GM21367 (cell line): Measurements from ENCODE around the gene DLX2.
"Not testable (repeated sequence)": the region's sequence is repeated elsewhere in the genome, so short reads cannot be mapped to it uniquely, and the experiment has no call there.

Experiments used
- ATAC-seq: cut with Tn5 transposase; IDR thresholded peaks from one replicate; pipeline ENCODE4 v1.9.1; 2021; ENCODE audit not compliant: unreplicated experiment

Gene DLX2

DNA sequence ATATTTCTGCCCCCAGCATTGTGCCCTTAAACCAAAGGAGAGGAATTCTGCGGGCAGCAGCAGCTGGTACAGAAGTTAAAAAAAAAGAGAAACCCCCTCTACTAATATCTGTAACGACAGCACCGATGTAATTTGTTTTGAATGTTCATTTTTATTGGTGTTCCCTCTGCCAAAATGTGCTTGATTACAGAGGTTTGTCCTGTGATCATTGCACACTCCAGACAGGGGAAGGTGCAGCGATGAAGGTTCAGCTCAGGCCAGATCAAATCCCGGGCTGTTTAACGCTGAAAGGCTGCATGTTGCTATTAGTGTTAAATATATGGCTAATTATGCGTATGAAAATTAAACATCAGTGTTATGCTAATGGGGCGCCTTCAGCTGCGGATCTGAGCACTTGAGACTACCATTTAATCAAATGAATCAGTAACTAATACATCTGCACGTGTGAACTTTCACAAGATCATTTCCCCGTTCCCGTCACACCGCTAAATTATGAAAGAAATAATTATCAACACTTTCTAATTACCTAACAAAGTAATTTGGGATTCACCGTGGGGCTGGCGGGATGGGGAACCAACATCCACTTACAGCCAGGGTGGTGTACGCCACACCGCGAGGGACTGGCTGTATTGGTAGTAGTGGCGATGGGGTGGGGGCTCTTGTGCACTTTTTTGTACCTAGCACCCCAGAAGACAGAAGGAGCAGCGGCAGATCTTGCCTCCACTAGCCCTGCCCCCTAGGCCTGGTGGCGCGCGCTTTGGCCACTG, 18.9 kb downstream of the DLX2 start:
- no peak for ATAC-seq

DNA sequence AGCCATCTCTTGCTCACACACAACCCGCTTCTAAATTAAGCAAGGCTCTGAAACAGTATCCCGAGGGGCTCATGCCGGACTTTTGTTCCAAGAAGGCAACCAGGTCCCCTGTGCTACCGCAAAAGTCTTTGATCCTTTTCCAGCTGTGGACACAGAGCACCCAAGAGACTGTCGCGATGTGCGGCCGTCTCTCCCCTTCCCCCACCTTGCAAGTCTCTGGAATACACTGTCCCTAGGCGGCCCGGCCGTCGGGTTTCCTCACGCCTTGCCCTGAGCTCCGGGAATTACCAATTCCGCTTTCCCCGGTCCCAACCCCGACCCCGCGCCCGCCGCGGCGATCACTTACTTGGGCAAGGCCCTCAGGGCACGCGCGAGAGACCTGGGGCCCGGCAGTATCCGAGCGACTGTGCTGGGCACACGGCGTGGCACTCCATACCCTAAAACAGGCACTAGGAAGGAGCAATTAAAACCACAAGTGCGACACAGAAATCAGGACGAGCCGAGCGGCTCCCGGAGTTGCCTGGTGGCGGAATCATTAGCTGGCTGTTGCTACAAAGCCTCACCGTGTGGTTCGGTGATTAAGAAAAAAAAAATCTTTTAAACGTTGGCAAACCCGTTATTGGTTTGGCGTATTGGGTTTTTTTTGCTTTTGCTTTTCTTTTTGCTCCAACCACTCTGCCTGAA, 19.6 kb downstream of the DLX2 start:
- ATAC-seq: no peak

DNA sequence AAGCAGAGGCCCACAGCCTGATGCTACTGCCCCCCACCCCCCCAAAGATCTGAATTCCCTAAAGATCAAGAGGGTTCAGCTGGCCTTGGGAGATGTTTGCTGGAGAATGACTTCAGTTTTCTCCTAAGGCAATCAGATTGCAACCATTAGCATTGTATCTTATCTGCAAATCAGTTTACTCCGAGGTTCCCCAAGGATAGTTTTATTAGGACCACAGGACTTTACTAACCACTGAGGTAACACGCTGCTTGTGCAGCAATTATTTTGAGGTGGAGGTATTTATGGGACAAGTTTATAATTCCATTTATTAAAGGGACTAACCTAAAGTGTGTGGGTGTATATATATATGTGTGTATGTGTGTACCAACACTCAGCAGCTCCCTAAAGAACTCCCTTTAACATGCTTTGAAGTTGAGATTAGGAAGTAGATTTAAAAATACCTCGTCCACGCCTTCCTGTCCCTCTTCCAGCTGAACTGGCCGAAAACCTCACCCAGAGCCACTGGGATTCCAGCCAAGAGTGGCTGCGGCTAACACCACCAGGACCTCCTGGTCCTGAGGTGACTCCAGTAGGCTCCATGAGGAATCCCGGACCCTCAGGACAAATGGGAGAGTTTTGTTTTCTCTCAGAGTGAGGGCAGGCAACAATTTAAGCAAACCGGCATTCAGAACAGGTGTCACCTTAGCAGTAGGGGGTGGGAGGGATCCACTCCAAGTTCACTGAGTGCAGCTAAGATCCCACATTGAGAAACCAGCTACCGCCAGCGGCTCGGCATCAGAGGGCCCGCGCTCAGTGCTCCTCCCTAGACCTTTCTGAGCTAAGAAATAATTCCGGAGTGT, 20.4 kb downstream of the DLX2 start:
- no peak for ATAC-seq

DNA sequence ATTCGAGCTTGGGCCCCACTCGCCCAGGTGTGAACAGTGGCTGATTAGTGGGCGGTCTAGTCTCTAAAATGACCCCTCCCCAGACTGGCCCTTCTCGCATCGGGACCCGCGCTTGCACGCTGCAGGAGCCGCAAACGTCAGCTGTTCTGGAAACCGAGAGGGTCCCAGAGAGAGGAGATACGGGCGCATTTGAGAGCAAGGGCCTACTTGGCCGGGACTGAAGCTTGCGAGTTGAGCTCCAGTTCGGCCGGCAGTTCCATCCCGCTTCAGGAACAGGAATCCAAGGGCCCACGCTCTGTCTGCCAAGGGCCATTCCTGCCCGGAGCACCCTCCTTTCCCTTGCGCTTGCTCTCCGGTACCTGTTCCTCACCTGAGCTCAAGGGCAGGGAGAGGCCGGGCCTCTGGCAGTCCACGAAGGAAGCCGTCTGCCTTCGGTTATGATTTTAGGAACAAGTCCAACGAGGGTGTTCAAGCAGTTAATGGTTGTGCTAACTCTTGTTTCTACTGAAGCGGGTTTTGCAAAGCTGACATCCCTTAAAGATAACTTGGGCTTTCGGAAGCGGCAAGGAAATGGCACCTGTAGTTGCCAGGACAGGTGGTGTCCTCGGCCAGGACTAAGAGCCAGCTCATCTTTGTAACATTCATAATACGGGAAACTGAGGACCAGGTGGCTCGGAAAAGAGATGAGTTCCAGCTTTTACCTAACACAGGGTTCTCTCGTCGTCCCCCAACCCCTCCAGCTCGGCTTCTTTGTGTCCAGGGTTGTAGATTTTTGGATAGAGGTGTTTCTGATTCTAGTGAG, 21.3 kb downstream of the DLX2 start:
- ATAC-seq: no peak

DNA sequence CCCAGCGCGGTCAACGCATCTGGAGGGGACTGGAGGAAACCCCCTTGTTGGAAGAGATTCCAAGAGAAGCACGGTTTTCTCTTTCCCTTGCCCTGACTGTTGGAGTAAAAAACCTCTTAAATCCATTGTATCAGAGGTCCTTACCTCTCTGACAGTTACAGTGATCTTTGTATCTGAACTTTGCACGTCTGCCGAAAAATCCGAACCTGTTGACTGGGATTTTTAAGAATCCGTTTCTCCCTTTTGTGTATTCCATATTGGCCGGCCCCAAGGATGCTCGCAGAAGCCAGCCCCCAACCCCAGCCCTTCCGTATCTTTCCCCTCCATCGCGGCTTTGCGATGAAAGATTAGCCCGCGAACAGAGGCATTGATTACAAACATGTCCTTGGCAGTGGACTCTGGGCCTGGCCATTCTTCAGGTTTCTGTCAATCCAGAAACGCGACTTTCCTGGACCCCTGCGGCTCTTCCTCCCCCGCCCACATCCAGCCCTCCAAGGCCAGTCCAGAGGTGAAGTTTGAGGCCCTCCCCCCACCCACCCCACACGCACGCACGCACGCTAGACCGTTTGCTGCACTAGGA, 22.0 kb downstream of the DLX2 start:
- ATAC-seq: no peak

DNA sequence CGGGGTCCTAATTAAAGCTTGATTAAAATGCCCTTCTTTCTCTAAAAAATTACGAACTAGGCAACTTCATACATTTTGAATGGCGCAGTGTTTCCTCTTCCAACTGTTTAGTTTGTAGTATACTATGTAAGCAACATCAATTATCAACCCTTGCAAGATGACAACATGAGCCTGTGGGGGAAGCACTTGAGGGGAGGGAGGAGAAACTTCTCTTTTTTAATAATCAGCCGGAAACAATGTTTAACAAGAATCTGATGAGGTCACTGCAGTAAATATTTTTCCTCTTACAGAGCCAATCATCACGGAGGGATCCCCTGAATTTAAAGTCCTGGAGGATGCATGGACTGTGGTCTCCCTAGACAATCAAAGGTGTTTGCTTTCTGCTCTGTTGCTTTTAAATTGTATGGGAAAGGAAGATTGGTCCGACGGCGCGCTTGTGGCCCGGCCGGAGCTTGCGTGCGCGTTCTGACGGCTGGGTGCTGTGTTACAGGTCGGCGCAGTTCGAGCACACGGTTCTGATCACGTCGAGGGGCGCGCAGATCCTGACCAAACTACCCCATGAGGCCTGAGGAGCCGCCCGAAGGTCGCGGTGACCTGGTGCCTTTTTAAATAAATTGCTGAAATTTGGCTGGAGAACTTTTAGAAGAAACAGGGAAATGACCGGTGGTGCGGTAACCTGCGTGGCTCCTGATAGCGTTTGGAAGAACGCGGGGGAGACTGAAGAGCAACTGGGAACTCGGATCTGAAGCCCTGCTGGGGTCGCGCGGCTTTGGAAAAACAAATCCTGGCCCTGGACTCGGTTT, 22.7 kb downstream of the DLX2 start:
- no peak for ATAC-seq

DNA sequence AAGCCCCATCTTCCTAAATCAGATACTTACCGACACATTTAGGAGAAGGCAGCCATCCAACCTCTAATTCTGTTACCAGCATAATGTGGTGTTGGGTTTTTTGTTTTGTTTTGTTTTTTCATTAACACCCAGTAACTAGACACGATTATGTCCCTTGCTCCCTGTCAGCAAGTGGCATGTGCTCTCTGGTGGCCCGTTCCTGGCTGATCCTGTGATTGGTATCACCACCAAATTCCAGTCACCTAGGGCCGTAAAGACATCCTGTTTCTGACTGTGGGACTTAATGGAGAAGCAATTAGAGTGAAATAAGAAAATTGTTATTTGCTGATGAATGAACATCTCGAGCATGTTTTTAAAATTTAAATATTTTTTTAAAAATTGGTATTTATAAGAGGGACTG, 23.3 kb downstream of the DLX2 start:
- ATAC-seq: no peak

DNA sequence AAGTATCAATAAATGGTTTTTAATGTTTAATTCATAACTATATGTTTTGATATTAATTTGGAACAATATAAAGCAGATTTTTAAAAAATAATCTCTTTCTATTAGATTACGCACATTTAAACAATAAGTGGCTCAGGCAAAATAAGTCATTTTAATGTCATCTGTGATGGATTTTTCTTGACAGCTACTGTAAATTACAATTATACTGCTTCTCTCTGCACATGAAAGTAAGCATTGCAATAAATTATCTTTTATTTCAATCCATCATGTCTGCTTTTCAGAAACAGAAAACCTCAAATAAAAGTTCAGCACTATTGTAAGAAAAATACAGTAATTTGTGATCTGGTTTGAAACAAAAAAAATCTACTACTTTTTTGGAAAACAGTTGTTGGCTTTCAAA, 28.4 kb downstream of the DLX2 start:
- ATAC-seq: no peak

DNA sequence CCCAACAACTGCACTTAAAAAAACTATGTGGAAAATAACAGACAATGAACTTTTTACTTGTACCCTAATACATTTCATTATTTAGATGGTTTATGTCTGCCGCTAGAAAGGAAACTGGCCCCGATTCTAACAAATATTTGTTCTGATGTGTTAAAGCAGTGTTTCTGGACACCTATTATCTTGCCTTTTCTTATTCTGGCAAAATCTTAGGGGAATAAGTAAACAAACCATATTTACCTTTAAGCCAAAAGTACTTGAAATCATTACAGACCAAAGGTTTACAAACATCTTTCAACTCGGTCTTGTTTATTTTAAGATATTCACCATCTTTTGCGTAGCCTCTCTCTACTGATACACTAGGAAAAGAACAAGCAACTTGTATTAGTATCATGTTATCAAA, 29.2 kb downstream of the DLX2 start:
- no peak for ATAC-seq

DNA sequence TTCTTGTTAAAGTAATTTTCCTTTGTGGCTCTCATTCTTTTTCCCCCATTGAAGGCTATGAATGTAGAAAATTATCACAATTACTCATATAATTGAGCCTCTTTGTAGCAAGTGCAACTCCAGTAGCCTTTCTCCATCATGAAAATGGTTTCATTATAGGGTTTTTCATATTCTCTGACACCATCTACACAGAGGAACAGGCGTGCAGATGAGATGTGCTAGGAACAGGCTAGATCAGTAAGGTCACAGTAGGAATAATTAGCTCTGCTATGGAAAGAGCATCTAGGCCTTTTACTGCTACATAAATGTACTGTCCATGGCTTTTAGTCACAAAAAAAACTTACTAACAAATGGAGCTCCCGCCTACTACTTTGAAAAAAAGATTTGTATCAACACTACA, 30.0 kb downstream of the DLX2 start:
- no peak for ATAC-seq

DNA sequence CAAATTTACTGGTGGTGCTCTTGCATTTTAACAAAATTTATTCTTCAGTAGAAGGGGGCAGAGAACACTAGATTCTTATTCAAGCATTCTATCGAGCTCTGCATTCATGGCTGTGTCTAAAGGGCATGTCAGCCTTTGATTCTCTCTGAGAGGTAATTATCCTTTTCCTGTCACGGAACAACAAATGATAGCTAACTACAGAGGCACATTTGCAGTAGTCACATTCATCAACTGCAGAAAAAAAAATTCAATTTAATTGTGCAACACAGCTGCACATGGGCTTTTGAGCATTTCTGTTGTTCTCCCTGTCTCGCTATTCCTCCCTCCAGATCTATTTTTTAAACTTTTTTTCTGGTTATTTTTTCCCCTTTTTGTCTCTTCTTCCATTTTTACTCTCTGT, 30.4 kb downstream of the DLX2 start:
- ATAC-seq: no peak

DNA sequence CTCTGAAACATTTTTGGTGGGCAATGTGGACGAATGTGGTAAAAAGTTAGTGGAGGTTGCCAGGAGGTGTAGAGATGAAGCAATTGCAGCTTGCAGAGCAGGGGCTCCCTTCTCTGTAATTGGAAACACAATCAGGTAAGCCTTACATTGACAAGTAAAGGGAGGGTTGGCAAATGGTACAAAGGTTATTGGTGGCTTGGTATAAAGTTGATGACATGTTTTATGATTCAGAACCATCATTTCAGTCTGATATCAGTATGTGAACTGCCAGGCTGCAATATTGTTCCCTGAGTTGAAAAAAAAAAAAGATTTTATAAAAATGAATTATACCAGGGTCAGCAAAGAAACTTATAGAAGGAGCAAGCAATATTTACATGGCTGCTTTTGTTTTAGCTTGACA, 31.8 kb downstream of the DLX2 start:
- ATAC-seq: no peak

DNA sequence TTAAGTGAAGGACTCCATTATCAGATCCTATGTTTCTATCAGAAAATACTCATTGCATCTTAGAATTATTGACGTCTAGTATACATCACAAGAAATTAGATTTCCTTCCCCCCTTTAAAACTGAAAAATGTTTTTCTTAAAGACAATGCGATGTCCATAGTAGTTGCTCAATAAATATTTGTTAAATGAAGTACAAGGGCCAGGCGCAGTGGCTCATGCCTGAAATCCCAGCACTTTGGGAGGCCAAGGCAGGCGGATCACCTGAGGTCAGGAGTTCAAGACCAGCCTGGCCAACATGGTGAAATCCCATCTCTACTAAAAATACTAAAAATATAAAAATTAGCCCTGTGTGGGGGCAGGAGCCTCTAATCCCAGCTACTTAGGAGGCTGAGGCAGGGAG, 34.8 kb downstream of the DLX2 start:
- not testable (repeated sequence) for ATAC-seq

DNA sequence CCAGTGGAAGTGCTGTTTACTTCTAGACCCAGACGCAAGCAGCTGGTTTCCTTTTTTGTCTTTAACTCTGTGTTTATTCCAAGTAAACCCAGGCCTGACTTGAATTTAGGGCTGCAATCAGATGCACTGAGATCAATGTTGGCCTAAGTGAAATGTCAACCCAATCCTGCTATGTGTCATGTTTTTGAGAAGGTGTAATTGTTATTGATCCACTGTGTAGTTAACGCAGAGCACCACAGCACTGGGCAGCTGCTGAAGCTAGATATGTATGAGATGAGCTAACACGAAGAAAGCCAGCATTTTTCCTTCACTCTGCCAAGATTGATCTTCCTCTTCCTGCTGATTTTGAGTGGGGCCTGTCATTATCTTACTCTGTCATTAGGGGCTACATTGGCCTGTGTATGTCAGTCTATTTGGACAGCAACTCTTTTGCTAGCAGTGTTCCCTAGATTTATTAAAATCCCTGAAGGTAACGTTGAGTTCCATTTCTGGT, 36.3 kb downstream of the DLX2 start:
- no peak for ATAC-seq

DNA sequence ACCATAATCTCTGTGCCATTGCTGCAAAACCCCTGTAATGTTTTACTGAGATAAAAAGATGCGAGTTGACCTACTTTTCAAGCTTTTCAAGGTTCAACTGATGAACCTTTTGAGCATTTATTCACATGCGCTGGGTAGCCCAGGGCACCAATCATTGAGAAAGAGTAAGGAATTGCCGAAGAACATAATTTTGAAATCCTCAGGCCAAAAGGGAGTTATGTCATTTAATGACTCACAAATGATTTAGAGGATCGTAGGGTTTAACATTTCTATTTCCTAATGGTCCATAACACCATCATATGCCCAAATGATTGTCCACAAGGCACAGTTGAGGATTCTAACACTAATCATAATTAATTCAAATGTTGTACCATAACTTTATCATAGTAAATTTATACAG, 37.6 kb downstream of the DLX2 start:
- ATAC-seq: no peak

DNA sequence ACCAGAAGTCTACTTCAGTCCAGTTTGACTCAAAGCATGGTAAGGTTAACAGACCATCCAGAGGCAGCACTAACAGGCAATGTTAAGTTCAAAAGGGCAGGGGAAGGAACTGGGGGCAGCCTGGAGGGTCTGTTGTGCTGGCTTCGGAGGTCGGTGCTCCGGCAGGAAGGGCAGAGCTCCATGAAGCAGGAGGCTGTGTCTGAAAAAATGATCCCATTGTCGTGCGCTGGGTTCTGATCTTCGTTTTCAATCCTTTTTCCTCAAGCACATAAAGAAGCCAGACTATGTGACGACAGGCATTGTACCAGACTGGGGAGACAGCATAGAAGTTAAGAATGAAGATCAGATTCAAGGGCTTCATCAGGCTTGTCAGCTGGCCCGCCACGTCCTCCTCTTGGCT, 39.3 kb downstream of the DLX2 start:
- no peak for ATAC-seq

DNA sequence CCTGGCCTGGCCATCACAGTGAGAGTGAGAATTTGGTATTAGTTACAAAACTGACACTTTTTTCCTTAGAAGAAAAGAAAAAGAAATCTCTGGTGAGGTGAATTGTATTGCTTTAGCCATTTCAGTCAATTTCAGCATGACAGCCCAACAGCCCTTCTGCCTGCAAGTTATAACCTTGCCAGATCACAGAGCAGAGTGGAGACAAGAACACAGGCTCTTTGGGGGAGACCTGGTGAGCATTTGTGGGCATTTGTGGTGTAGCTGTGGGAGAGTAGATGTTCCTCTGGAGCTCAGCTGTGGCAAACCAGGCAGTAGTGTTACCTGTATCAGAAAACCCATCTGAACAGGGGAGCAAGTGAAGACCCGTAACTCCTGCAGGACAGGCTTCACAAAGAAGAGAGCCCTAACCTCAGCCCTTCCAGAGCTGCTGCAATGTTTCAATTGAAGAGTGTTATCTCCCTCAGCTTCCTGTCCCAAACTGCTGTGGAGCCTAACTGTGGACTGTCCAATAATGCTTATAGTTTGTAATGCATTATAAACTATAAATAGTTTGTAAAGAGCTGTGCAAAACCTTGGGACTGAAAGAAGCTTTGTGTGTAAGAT, 40.2 kb downstream of the DLX2 start:
- ATAC-seq: no peak

DNA sequence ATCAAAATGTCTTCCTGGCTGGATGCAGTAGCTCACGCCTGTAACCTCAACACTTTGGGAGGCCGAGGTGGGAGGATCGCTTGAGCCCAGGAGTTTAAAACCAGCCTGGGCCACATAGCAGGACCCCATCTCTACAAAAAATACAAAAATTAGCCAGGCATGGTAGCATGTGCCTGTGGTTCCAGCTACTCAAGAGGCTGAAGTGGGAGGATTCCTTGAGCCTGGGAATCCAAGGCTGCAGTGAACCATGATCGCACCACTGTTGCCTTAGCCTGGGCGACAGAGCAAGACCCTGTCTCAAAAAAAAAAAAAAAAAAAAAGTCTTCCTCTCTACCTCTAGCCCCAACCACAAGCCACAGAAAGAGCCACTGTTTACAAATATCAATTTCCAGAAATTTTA, 42.6 kb downstream of the DLX2 start:
- not testable (repeated sequence) for ATAC-seq

DNA sequence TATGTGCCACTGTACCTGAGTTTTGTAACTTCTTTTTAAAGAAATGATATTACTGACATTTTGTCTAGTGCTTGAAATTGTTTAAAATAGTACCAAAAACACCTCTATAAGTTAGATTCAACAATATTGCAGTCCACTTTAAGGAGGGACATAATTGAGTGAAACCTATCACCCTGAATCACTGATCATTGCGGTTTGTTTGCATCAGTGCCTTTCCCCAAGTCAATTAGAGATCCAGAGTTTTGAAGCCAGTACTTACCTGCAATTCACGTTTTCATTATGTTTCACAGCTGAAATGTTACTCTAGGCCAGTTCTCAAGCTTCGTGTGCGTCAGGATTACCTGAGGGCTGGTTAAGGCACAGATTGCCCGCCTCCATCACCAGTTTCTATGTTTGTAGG, 44.0 kb downstream of the DLX2 start:
- no peak for ATAC-seq
